Measurements from ENCODE around the gene GNRHR.

DNA sequence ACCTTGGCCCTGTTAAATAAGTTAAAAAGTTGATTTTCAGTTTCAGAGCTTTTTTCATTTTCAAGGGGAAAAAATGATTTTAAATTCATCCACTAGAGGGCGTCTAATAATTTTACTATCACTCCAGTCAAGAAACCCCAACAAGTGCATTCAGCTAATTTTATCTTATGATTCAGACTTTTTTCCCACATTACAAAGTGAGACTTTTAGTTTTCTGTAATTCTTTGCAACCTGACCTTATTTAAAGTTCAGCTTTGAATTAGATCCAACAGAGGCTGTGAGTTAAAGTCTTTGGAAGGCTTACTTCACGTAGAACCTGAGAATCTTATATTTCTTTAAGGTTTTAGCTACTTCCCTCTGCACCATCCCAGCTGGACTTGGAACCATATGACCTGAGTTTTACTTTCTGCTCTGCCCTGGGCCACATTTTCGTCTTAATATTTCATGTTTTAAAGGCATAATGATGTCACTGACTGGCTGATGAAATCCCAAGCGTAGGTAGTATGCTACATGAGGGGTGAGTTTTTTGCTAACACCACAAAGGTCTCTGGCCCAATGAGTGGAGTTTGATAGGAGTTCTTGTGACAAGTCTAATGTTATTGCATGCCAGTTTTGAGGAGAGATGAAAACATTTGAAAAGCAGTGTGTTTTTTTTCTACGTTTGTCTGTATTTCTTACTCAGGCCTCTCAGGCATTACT is 7.2 kb downstream of the GNRHR start:
- TF ChIP-seq, protein P1, sequence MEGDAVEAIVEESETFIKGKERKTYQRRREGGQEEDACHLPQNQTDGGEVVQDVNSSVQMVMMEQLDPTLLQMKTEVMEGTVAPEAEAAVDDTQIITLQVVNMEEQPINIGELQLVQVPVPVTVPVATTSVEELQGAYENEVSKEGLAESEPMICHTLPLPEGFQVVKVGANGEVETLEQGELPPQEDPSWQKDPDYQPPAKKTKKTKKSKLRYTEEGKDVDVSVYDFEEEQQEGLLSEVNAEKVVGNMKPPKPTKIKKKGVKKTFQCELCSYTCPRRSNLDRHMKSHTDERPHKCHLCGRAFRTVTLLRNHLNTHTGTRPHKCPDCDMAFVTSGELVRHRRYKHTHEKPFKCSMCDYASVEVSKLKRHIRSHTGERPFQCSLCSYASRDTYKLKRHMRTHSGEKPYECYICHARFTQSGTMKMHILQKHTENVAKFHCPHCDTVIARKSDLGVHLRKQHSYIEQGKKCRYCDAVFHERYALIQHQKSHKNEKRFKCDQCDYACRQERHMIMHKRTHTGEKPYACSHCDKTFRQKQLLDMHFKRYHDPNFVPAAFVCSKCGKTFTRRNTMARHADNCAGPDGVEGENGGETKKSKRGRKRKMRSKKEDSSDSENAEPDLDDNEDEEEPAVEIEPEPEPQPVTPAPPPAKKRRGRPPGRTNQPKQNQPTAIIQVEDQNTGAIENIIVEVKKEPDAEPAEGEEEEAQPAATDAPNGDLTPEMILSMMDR (IDR thresholded peaks at IDR 0.05; ENCODE audit: low read depth, low read length, missing input control) = peak; percentile 37
- TF ChIP-seq EGR1 (IDR thresholded peaks at IDR 0.05; ENCODE audit: low read depth in 2 of 2) (no peak), ZBTB33 (IDR thresholded peaks at IDR 0.05) (no peak)

Measured in liver (tissue), 3 donors.